Measurements from ENCODE around the gene CCDC137. TPM values are rescaled to one million over a fixed set of nuclear protein-coding genes. Genes with fewer than 3 reads are reported as not detected.

CCDC137 gene
- total and polyA plus RNA-seq, 2 of the 13 experiments (the other 11 are each of a cell fraction or from before 2014, with no cell fraction given): 14.6 to 39.1 TPM

- no peaks in the 10 kb centered on the region for H3K36me3 ChIP-seq (replicated peaks in 1 of 2; ENCODE audit: control insufficient read depth in 1 of 2, insufficient read depth in 2 of 2, low read length in 2 of 2)
- no peak overlapping the region for H2AFZ ChIP-seq (ENCODE audit: low read length)
- H3K4me2 ChIP-seq (ENCODE audit: low read depth, low read length): no peak overlapping the region
- no peak overlapping the region for H3K9ac ChIP-seq (ENCODE audit: insufficient read depth, low read depth, low read length)
- POLR2A ChIA-PET: no interaction called here
- no peaks in the 10 kb centered on the region for H3K79me2 ChIP-seq (ENCODE audit: insufficient read depth, low read length)
- in situ Hi-C loops (cut with HindIII; ENCODE audit: extremely low pct_ligation_motif_present, low pct_unique_long_range_greater_than_20kb) (no loop called here), intact Hi-C loops (cut with micrococcal nuclease; ENCODE audit: unreplicated experiment) (no loop called here)
- BruUV-seq (replicated peaks): no TSS peak
- CTCF ChIA-PET (ENCODE audit: low intra/inter-chr PET ratio, low total read pairs): no interaction called here
- peaks cover 6% of the 10 kb centered on the region; the same call in 1 of the 2 replicates for H3K9me3 ChIP-seq (ENCODE audit: low read length)
- 82% methylated on average over 13 of the region's 14 CpGs for WGBS (ENCODE audit: low lambda C conversion rate)
- ATAC-seq (no peak), FAIRE-seq (no peak), DNase-seq (ENCODE audit: low spot score) (no peak)
- H4K20me1 ChIP-seq (ENCODE audit: insufficient read depth, low read length): no peaks in the 10 kb centered on the region
- H3K27me3 ChIP-seq (ENCODE audit: control insufficient read depth in 1 of 2, insufficient read depth in 2 of 2, low read length in 2 of 2): 0 out of 5 replicates have a peak, but pooled peaks cover 0 to 7% of the 10 kb centered on the region in 2 experiments
- TF ChIP-seq YEATS4 (CRISPR knock-in tag; IDR thresholded peaks at IDR 0.05; ENCODE audit: borderline replicate concordance) (no peak), SETDB1 (CRISPR knock-in tag; IDR thresholded peaks at IDR 0.05; ENCODE audit: borderline replicate concordance) (no peak), NCOA2 (CRISPR knock-in tag; IDR thresholded peaks at IDR 0.05) (no peak), CENPT (CRISPR knock-in tag; IDR thresholded peaks at IDR 0.05; ENCODE audit: low read depth) (no peak), HOXA3 (CRISPR knock-in tag; IDR thresholded peaks at IDR 0.05) (no peak), SNRNP70 (IDR thresholded peaks at IDR 0.05; ENCODE audit: low read depth, low read length) (no peak), ZFX (CRISPR knock-in tag; IDR thresholded peaks at IDR 0.05; ENCODE audit: low read depth) (no peak)
- H3K4me1 ChIP-seq (ENCODE audit: insufficient read depth, low read length): peaks cover 28% of the 10 kb centered on the region
- no peak overlapping the region for H3K4me3 ChIP-seq (replicated peaks in 1 of 3; ENCODE audit: insufficient read depth in 1 of 3, low read depth in 2 of 3, low read length in 3 of 3)
- no peak overlapping the region for H3K27ac ChIP-seq (ENCODE audit: extremely low read length, insufficient read depth, low read length)
These were observed 17.8 kb upstream of the CCDC137 start for GRCh38 chr17:81648707-81649085.

GRCh38 chr17:81650951-81651350, 15.6 kb upstream of the CCDC137 start:
- Histone ChIP-seq H4K20me1 (ENCODE audit: insufficient read depth, low read length) (no peaks in the 10 kb centered on the region), H3K4me1 (ENCODE audit: insufficient read depth, low read length) (peaks cover 43% of the 10 kb centered on the region), H3K27ac (ENCODE audit: extremely low read length, insufficient read depth, low read length) (no peak overlapping the region), H3K27me3 (ENCODE audit: control insufficient read depth in 1 of 2, insufficient read depth in 2 of 2, low read length in 2 of 2) (peaks cover 0 to 10% of the 10 kb centered on the region in 2 experiments; a peak in 3 of 5 replicates), H3K79me2 (ENCODE audit: insufficient read depth, low read length) (no peaks in the 10 kb centered on the region), H3K9me3 (ENCODE audit: low read length) (peaks cover 6% of the 10 kb centered on the region; the same call in 1 of the 2 replicates), H3K4me2 (ENCODE audit: low read depth, low read length) (peak overlapping the region; percentile 41), H3K36me3 (replicated peaks in 1 of 2; ENCODE audit: control insufficient read depth in 1 of 2, insufficient read depth in 2 of 2, low read length in 2 of 2) (no peaks in the 10 kb centered on the region), H3K9ac (ENCODE audit: insufficient read depth, low read depth, low read length) (peak overlapping the region; percentile 30; the same call in 1 of the 2 replicates), H2AFZ (ENCODE audit: low read length) (no peak overlapping the region), H3K4me3 (replicated peaks in 1 of 3; ENCODE audit: insufficient read depth in 1 of 3, low read depth in 2 of 3, low read length in 3 of 3) (peak overlapping the region in 1 of 3 experiments; percentile 27; a peak in 1 of 6 replicates)
- no TSS peak for BruUV-seq (replicated peaks)
- ATAC-seq: peak; percentile 3; the same call in 1 of the 3 replicates
- ChIA-PET CTCF (ENCODE audit: low intra/inter-chr PET ratio, low total read pairs) (no interaction called here), POLR2A (interaction anchor here (1.1 to 1.8 kb wide), 3 partner anchors 8 to 52 kb away, joined by 3 to 5 read pairs (median 4); partner anchors contain the start of genes MRPL12, NPLOC4 and TSPAN10)
- DNase-seq (ENCODE audit: low spot score): no peak
- FAIRE-seq: no peak
- intact Hi-C loops (cut with micrococcal nuclease; ENCODE audit: unreplicated experiment) (no loop called here), in situ Hi-C loops (cut with HindIII; ENCODE audit: extremely low pct_ligation_motif_present, low pct_unique_long_range_greater_than_20kb) (no loop called here)
- WGBS (ENCODE audit: low lambda C conversion rate): 0% methylated on average over 2 of the region's 9 CpGs
- TF ChIP-seq PITX1 (CRISPR knock-in tag; IDR thresholded peaks at IDR 0.05) (no peak), SKIL (CRISPR knock-in tag; IDR thresholded peaks at IDR 0.05; ENCODE audit: borderline replicate concordance) (no peak), EP300 (IDR thresholded peaks at IDR 0.05; ENCODE audit: low read depth in 2 of 2, low read length in 2 of 2) (no peak), EP300 (CRISPR knock-in tag; IDR thresholded peaks at IDR 0.05; ENCODE audit: borderline replicate concordance) (no peak), ZFX (CRISPR knock-in tag; IDR thresholded peaks at IDR 0.05; ENCODE audit: low read depth) (0 out of 2 replicates have a peak, but pooled peaks have one; percentile 21), MTF1 (CRISPR knock-in tag; IDR thresholded peaks at IDR 0.05) (no peak), IRF9 (CRISPR knock-in tag; IDR thresholded peaks at IDR 0.05; ENCODE audit: borderline replicate concordance) (no peak), ZNF619 (CRISPR knock-in tag; IDR thresholded peaks at IDR 0.05) (no peak), MIER3 (CRISPR knock-in tag; IDR thresholded peaks at IDR 0.05; ENCODE audit: borderline replicate concordance) (no peak), JUN (CRISPR knock-in tag; IDR thresholded peaks at IDR 0.05) (0 out of 2 replicates have a peak, but pooled peaks have one; percentile 15)
